GM21447 (cell line): Measurements from ENCODE around the gene STK36.
A peak's percentile ranks its signal among the peaks of the same experiment; 100 is the strongest.

Experiments
- ATAC-seq: cut with Tn5 transposase; IDR thresholded peaks from one replicate; pipeline ENCODE4 v1.9.1; 2021; ENCODE audit not compliant: unreplicated experiment

The STK36 gene

DNA sequence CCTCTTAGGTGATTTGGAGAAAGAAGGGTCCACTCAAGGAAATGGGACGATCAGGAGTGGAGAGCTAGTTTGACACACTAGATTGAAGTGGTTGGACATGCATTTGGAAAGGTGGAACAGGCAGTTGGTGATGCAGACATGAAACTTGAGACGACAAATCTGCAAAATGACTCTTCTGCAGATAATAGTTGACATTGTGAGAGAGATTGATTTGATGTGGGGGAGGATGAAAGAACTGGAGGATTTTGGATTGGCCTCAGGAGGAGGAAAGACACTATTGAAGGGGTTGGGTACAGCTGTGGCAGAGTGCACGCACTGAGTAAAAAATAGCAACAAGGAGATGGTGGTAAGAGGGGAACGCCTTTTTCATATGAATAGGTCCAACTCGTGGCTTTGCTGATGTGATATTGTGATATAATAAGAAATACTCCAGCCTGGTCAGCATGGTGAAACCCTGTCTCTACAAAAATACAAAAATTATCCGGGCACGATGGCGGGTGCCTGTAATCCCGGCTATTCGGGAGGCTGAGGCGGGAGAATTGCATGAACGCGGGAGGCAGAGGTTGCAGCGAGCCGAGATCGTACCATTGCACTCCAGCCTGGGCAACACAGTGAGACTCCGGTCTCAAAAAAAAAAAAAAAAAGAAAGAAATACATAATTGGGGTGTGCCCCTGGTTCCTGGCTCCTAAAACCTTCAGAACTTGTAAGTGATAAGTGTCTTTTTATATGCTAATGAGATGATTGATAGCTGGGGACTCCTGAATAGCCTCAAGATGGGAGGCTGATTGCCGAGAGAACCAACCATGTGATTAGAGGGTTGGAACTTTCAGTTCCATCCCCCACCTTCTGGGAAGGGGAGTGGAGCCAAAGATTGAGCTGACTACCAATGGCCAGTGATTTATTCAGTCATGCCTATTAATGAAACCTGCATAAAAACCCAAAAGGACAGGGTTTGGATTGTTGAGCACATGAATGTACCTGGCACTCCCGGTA lies 48.5 kb downstream of the STK36 start:
- ATAC-seq = no peak

DNA sequence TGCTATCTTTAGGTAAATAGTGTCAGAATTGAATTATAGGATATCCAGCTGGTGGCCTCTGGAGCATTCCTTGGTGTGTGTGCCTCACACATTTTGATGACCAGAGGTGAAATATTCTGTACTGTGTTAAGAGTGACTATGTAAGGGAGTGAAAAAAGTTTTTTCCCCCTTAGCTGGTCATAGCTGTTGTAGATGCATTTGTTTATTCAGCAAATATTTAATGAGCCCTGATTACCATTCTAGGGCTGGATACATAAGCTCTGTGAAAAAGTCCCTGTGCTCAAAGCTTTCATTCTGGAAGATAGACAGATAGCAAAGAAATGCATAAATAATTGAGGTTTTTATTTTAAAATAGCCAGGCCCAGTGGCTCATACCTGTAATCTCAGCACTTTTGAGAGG lies 49.6 kb downstream of the STK36 start:
- no peak for ATAC-seq

DNA sequence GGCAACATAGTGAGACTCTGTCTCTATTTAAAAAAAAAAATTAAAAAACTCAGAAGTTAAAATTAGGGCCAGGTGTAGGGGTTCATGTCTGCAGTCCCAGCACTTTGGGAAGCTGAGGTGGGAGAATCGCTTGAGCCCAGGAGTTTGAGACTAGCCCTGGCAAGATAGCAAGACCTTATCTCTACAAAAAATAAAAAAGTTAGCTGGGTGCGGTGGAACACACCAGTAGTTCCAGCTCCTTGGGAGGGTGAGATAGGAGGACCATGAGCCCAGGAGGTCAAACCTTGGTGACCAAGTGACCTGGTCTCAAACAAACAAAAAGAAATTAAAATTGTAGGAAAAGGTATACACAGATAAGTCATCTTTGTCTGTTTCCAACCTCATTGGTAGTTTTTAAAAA lies 50.0 kb downstream of the STK36 start:
- ATAC-seq = no peak

- no peak for ATAC-seq
Measured at GRCh38 chr2:218722419-218722818, 50.5 kb downstream of the STK36 start.

GRCh38 chr2:218722876-218723785 lies 51.2 kb downstream of the STK36 start:
- ATAC-seq = no peak

- ATAC-seq = no peak
Measured at GRCh38 chr2:218726004-218726574, 54.2 kb downstream of the STK36 start.

DNA sequence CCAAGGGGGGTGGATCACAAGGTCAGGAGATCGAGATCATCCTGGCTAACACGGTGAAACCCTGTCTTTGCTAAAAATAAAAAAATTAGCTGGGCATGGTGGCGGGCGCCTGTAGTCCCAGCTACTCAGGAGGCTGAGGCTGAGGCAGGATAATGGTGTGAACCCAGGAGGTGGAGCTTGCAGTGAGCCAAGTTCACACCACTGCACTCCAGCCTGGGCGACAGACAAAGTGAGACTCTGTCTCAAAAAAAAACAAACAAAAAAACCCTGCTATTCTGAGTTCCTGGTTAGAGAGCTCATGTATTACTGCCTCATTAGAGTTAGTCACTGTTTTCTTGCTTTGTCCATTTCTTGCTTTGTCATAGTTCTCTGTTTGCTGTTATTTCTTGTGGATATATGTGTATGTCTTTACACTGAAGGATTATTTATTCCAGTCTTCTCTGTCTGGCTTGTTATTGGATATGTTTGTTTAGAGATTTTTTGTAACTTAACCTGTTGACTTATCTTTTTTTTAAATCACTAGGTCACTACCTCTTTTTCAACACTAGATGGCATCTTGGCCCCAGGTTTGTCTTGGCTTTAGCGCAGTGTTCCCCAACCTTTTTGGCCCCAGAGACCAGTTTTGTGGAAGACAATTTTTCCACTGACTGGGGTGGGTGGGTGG lies 55.7 kb downstream of the STK36 start:
- no peak for ATAC-seq

DNA sequence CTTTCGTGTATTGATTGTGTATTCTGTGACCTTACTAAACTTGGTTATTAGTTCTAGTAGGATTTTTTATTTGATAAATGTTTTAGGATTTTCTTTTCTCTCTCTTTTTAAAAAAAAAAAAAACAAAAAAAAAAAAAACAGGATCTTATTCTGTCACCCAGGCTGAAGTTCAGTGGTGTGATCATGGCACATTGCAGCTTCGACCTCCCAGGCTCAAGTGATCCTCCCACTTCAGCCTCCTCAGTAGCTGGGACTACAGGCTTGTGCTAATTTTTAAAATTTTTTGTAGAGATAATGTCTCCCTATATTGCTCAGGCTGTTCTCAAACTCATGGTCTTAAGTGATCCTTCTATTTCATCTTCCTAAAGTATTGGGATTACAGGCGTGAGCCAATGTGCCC lies 57.8 kb downstream of the STK36 start:
- no peak for ATAC-seq

DNA sequence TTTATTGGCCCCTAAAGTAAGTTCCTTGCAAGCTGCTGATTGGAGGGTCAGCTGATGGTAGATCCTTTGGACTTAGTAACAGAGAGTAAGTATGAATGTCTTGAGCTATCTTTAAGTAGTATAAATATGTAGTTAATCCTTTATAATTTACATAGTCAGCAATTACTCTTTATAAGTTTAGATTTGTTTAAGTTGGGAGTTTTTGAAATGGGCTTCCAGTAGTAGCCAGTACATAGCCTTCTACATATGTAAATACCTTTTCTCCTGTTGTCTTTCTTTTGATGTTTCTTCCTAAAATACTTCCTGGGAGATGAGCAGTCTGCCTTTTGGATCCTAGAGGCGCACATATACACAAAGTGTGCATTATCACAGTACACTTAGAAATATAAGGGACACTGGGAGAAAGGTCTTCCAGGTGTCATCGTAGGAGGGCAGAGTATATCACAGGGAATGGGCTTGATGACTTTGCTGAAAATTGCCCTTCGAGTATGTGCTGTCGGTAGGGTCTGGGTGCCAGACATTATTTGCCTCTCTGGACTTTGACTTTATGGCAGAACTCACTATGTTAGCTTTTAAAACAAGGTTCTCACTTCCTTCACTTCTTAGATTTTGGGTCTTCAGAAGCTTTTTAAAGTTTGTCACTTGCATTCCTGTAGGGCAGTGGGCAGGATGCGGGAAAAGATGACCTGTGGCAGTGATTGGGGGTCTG lies 60.3 kb downstream of the STK36 start:
- no peak for ATAC-seq

DNA sequence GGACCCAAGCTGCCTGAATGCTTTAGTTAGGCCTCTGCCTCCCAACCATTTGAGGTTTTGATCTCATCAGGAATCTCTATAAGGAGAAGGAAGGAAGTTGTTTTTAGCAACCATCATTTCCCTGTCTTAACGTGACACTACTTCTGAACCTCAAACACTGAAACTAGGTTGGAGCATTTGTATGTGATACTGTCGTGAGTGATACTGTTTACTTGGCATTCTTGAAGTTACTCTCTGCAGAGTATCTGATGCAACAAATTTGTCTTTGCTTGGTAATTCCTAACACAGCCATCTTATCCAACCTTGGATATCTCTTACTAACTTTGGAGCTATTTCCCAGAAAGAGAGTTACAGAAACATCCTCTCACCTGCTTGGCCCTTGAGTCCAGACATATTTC lies 60.9 kb downstream of the STK36 start:
- ATAC-seq = no peak

DNA sequence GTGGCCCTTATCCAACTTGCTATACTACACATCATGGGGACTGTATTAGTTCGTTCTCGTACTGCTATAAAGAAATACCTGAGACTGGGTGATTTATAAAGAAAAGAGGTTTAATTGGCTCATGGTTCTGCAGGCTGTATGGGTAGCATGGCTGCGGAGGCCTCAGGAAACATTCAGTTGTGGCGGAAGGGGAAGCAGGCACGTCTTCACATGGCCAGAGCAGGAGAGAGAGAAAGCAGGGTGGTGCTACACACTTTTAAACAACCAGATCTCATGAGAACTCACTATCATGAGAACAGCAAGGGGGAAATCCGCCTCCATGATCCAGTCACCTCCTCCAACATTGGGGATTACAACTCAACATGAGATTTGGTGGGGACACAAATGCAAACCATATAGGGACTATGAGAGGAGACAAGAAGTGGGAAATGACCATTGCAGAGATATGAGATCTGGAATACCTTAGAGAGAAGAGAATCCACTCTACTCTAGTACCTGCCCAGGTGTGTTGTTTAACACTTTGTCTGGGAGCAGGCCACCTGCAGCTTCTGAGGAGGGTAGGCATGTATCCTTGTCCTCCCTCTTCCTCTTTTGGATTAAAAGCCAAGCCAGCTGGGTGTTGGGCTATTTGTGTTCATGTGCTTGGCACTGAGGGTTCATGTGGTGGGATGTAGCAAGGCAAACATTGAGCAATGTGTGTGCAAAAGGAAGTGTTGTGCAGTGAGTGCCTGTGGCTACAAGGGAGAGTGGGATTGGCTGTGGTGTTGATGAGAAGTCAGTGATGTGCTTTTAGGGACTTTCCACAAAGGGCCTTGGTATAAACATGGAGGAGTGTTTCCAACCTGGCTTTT lies 61.5 kb downstream of the STK36 start:
- no peak for ATAC-seq

DNA sequence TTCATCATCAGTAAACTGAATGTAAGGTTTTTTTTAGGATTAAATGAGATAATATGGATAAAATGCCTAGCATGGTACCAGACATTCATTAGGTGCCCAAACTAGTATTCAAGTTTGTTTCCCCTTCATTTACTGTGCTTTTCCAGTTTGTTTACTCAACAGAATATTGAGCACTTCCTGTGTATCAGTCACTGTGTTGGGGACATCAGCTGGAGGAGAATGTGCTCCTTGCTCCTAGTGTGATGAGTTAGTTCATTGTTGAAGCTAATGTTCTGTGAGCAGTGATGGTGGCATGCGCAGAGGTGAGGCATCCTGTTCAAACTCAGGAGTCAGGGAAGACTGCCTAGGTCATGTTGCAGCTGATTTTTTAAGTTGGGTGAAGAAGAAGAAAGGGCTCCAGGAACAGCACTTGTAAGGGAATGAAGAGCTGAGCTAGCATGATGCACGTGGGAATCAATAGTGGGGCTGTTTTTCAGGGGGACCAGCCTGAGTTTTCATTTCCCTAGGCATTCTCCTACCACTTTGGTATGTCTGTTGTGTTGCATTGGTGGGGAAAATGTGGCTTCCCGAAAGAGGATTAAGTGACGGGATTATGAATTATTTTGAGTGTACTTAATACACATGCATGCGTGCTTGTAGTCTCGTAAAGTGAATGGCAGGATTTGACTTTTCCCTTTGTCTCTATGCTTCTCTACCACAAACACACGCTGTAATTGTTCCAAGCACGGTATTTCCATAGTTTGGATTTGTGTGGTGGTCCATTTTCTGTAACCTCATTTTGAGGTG lies 62.5 kb downstream of the STK36 start:
- ATAC-seq = no peak

GRCh38 chr2:218736531-218736930 lies 64.6 kb downstream of the STK36 start:
- no peak for ATAC-seq

- ATAC-seq = peak; percentile 56
Measured at GRCh38 chr2:218743068-218743467, 71.2 kb downstream of the STK36 start.

GRCh38 chr2:218744615-218745014 lies 72.7 kb downstream of the STK36 start:
- no peak for ATAC-seq

GRCh38 chr2:218745160-218745558 lies 73.3 kb downstream of the STK36 start:
- no peak for ATAC-seq

GRCh38 chr2:218745559-218746469 lies 73.9 kb downstream of the STK36 start:
- ATAC-seq = no peak

DNA sequence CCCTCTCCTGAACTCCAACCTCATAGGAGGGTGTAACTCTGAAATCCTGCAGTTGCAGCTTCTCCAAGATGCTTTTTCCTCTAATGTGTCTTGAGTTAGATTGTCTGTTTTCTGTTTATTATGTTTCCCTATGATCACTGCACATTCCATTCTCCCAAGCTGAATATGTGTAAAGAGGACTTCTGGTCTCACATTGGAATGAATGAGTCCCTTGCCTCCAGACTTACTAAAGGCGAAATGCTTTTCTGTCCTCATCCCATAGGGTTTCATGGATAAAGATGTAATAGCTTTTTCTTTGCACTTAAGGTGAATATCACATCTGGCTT lies 74.5 kb downstream of the STK36 start:
- no peak for ATAC-seq
